ENCODE data around the gene VPS33A.

GRCh38 chr12:122199484-122200355 lies 66.6 kb downstream of the VPS33A start:
- TF ChIP-seq CTCF (conservative IDR thresholded peaks at IDR 0.05; ENCODE audit: low read length) (no peak), EZH2phosphoT487 (IDR thresholded peaks at IDR 0.05; ENCODE audit: borderline replicate concordance, low read depth, low read length) (no peak)
